K562 (cell line): ENCODE data around the gene DENND2A. TPM values are rescaled to one million over a fixed set of nuclear protein-coding genes. Genes with fewer than 3 reads are reported as not detected.
A peak's percentile ranks its signal among the peaks of the same experiment; 100 is the strongest.

Source experiments
- MBD2 ChIP-seq: sonication (generic); IDR thresholded peaks from 2 replicates; pipeline ENCODE4 v1.6.1; 2016; ENCODE audit warnings: low read depth, borderline replicate concordance
- MGA ChIP-seq: fragments of 450-650 bp; IDR thresholded peaks from 2 replicates; pipeline ENCODE4 v1.6.1; 2016; ENCODE audit warnings: mild to moderate bottlenecking, moderate library complexity
- MXD1 ChIP-seq: fragments of 250-450 bp; sonication (Bioruptor Pico); IDR thresholded peaks from 2 replicates; pipeline ENCODE4 v1.8.0; 2021; ENCODE audit warnings: borderline replicate concordance, mild to moderate bottlenecking, moderate library complexity; ENCODE audit not compliant: poor library complexity, severe bottlenecking
- NR2C2 ChIP-seq, 2 experiments: fragments of 200-800 bp in 1 of 2; sonication (Bioruptor generic) in 1 of 2; sonication (generic) in 1 of 2; formaldehyde crosslinking in 1 of 2; IDR thresholded peaks; 2 replicates each; pipeline versions ENCODE4 v1.6.1 to v1.8.0; 2016 to 2022; ENCODE audit warnings: mild to moderate bottlenecking in 1 of 2, missing compliant biosample characterization in 1 of 2, missing genetic modification characterization in 1 of 2, missing genetic modification reagents in 1 of 2
- PRDM10 ChIP-seq: fragments of 450-650 bp; IDR thresholded peaks from 2 replicates; pipeline ENCODE4 v1.6.1; 2018; ENCODE audit not compliant: partially characterized antibody
- SIN3B ChIP-seq: fragments of 450-650 bp; IDR thresholded peaks from 2 replicates; pipeline ENCODE4 v1.6.1; 2017; ENCODE audit warnings: low read depth, mild to moderate bottlenecking, moderate library complexity
- TFE3 ChIP-seq: fragments of 450-650 bp; formaldehyde crosslinking; IDR thresholded peaks from 2 replicates; pipeline ENCODE4 v1.4.0; 2020; ENCODE audit warnings: mild to moderate bottlenecking, mixed read lengths
- ZNF311 ChIP-seq: fragments of 250-450 bp; sonication (Bioruptor Pico); IDR thresholded peaks from 2 replicates; pipeline ENCODE4 v1.4.0; 2020; ENCODE audit warnings: mild to moderate bottlenecking, moderate library complexity
- polyA plus RNA-seq, 8 experiments: library from polyadenylated mRNA; depleted of rRNA in 4 of 8; stranded (reverse) in 5 of 8; unstranded in 3 of 8; fragments of >200 nt; fragmentation: Nextera tagmentation in 2 of 8; fragmentation: Illumina TruSeq in 1 of 8; extraction: Ambion mirVana in 2 of 8; extraction: Trizol in 1 of 8; gene quantifications; 2 replicates each; pipeline versions ENCODE4 v1.2.1 to v1.2.3, GENCODE V29; 2011 to 2014; ENCODE audit warnings: inconsistent platforms in 1 of 8, missing spikeins in 1 of 8
- total RNA-seq, 7 experiments: library from RNA; depleted of rRNA in 6 of 7; stranded (reverse); fragments of >200 nt in 6 of 7; fragmentation: Illumina TruSeq in 2 of 7; extraction: Trizol in 2 of 7; gene quantifications; 2 replicates each; pipeline versions ENCODE4 v1.2.1 to v1.2.3, GENCODE V29; 2011 to 2021; ENCODE audit warnings: low replicate concordance in 1 of 7

Gene DENND2A
- total and polyA plus RNA-seq, 9 of the 15 experiments (the other 6 are each of a cell fraction or from before 2014, with no cell fraction given), result not detected

- TF ChIP-seq MXD1 (CRISPR knock-in tag) (no peak), SIN3B (peak; percentile 87), MGA (peak; percentile 95), ZNF311 (CRISPR knock-in tag) (no peak), NR2C2 (CRISPR knock-in tag; IDR thresholded peaks at IDR 0.05) (0 out of 2 replicates have a peak, but pooled peaks have one; percentile 27), NR2C2 (tag; IDR thresholded peaks at IDR 0.05) (peak; percentile 72), PRDM10 (peak; percentile 54), TFE3 (CRISPR knock-in tag) (no peak), MBD2 (peak; percentile 84; the same call in 1 of the 2 replicates)
Measured at GRCh38 chr7:140479062-140479738, 161.4 kb downstream of the DENND2A start, which contains the start of gene MKRN1 (continued).
